ENCODE data around the gene GTF3C6. TPM values are rescaled to one million over a fixed set of nuclear protein-coding genes. Genes with fewer than 3 reads are reported as not detected.

The GTF3C6 gene
- total RNA-seq = 100 to 1,000 TPM in 1 of 2 donors, 10 to 100 TPM in 1; 98.5 to 109 TPM

GRCh38 chr6:110958329-110959192 lies at the start of gene GTF3C6:
GTF3C6 (plus strand) TSS chr6:110958706; CDS start chr6:110958770, 64 bp downstream.
- Mint-ChIP-seq H3K27me3 (no peaks in the 10 kb centered on the region), H3K4me3 (peak within 1 kb of the TSS; percentile 88), H3K36me3 (peaks cover 5% of the 10 kb centered on the region), H3K27ac (peak within 1 kb of the TSS; percentile 87 to 96), H3K9me3 (no peaks in the 10 kb centered on the region), H3K4me1 (ENCODE audit: low read depth in 2 of 2) (peaks cover 13 to 14% of the 10 kb centered on the region in 2 donors)
- ATAC-seq = peak; percentile 98 to 99
- peak; percentile 93 for DNase-seq (ENCODE audit: low spot score)

- H3K27me3 Mint-ChIP-seq = peaks cover 0 to 2% of the 10 kb centered on the region in 2 donors
- peak overlapping the region; percentile 49 for H3K4me3 Mint-ChIP-seq
- ATAC-seq (no peak), DNase-seq (ENCODE audit: low spot score) (no peak)
- H3K9me3 Mint-ChIP-seq = no peaks in the 10 kb centered on the region
- H3K27ac Mint-ChIP-seq = no peak overlapping the region
- H3K4me1 Mint-ChIP-seq (ENCODE audit: low read depth in 2 of 2) = peaks cover 8 to 14% of the 10 kb centered on the region in 2 donors
- H3K36me3 Mint-ChIP-seq = no peaks in the 10 kb centered on the region
Measured at GRCh38 chr6:110930781-110931180, 27.7 kb upstream of the GTF3C6 start.

GRCh38 chr6:110933912-110934311 lies 24.6 kb upstream of the GTF3C6 start:
- Mint-ChIP-seq H3K27me3 (no peaks in the 10 kb centered on the region), H3K9me3 (no peaks in the 10 kb centered on the region), H3K4me3 (no peak overlapping the region), H3K36me3 (no peaks in the 10 kb centered on the region), H3K27ac (no peak overlapping the region), H3K4me1 (ENCODE audit: low read depth in 2 of 2) (peaks cover 8 to 14% of the 10 kb centered on the region in 2 donors)
- ATAC-seq (no peak), DNase-seq (ENCODE audit: low spot score) (no peak)

GRCh38 chr6:110934381-110934898 lies 24.1 kb upstream of the GTF3C6 start:
- Mint-ChIP-seq H3K4me3 (no peak overlapping the region), H3K27ac (no peak overlapping the region), H3K9me3 (no peaks in the 10 kb centered on the region), H3K27me3 (no peaks in the 10 kb centered on the region), H3K36me3 (no peaks in the 10 kb centered on the region), H3K4me1 (ENCODE audit: low read depth in 2 of 2) (peaks cover 12 to 18% of the 10 kb centered on the region in 2 donors)
- DNase-seq (ENCODE audit: low spot score) (no peak), ATAC-seq (no peak)

GRCh38 chr6:110935171-110935570 lies 23.3 kb upstream of the GTF3C6 start:
- H3K4me1 Mint-ChIP-seq (ENCODE audit: low read depth in 2 of 2) = peaks cover 10 to 14% of the 10 kb centered on the region in 2 donors
- no peaks in the 10 kb centered on the region for H3K36me3 Mint-ChIP-seq
- no peak for ATAC-seq
- no peak overlapping the region for H3K4me3 Mint-ChIP-seq
- H3K27ac Mint-ChIP-seq = no peak overlapping the region
- no peaks in the 10 kb centered on the region for H3K9me3 Mint-ChIP-seq
- DNase-seq (ENCODE audit: low spot score) = no peak
- H3K27me3 Mint-ChIP-seq = no peaks in the 10 kb centered on the region

GRCh38 chr6:110938171-110938570 lies 20.3 kb upstream of the GTF3C6 start:
- no peak overlapping the region for H3K4me3 Mint-ChIP-seq
- H3K9me3 Mint-ChIP-seq = no peaks in the 10 kb centered on the region
- peaks cover 4 to 6% of the 10 kb centered on the region in 2 donors for H3K4me1 Mint-ChIP-seq (ENCODE audit: low read depth in 2 of 2)
- no peak for DNase-seq (ENCODE audit: low spot score)
- no peaks in the 10 kb centered on the region for H3K36me3 Mint-ChIP-seq
- ATAC-seq = no peak
- H3K27me3 Mint-ChIP-seq = no peaks in the 10 kb centered on the region
- no peak overlapping the region for H3K27ac Mint-ChIP-seq

- Mint-ChIP-seq H3K27ac (peak overlapping the region in 1 of 2 donors; percentile 6), H3K4me3 (peak overlapping the region; percentile 4), H3K27me3 (no peaks in the 10 kb centered on the region), H3K9me3 (no peaks in the 10 kb centered on the region), H3K4me1 (ENCODE audit: low read depth in 2 of 2) (peaks cover 8 to 11% of the 10 kb centered on the region in 2 donors), H3K36me3 (no peaks in the 10 kb centered on the region)
- ATAC-seq (no peak), DNase-seq (ENCODE audit: low spot score) (no peak)
Measured at GRCh38 chr6:110939429-110940200, 18.9 kb upstream of the GTF3C6 start.

- DNase-seq (ENCODE audit: low spot score) (peak; percentile 67), ATAC-seq (peak; percentile 99)
- H3K9me3 Mint-ChIP-seq = no peaks in the 10 kb centered on the region
- H3K4me1 Mint-ChIP-seq (ENCODE audit: low read depth in 2 of 2) = peaks cover 7 to 8% of the 10 kb centered on the region in 2 donors
- no peaks in the 10 kb centered on the region for H3K36me3 Mint-ChIP-seq
- H3K27me3 Mint-ChIP-seq = no peaks in the 10 kb centered on the region
- H3K27ac Mint-ChIP-seq = peak overlapping the region; percentile 56 to 69
- H3K4me3 Mint-ChIP-seq = peak overlapping the region; percentile 44
Measured at GRCh38 chr6:110944681-110945151, 13.8 kb upstream of the GTF3C6 start.

- no peak overlapping the region for H3K27ac Mint-ChIP-seq
- H3K36me3 Mint-ChIP-seq = no peaks in the 10 kb centered on the region
- no peak overlapping the region for H3K4me3 Mint-ChIP-seq
- no peaks in the 10 kb centered on the region for H3K9me3 Mint-ChIP-seq
- ATAC-seq (no peak), DNase-seq (ENCODE audit: low spot score) (no peak)
- no peaks in the 10 kb centered on the region for H3K27me3 Mint-ChIP-seq
- H3K4me1 Mint-ChIP-seq (ENCODE audit: low read depth in 2 of 2) = peaks cover 7 to 8% of the 10 kb centered on the region in 2 donors
Measured at GRCh38 chr6:110946498-110946897, 12.0 kb upstream of the GTF3C6 start.

GRCh38 chr6:110949679-110950285 lies 8.7 kb upstream of the GTF3C6 start:
- DNase-seq (ENCODE audit: low spot score) (no peak), ATAC-seq (no peak)
- Mint-ChIP-seq H3K4me3 (no peak overlapping the region), H3K4me1 (ENCODE audit: low read depth in 2 of 2) (peaks cover 1 to 2% of the 10 kb centered on the region in 2 donors), H3K9me3 (no peaks in the 10 kb centered on the region), H3K27ac (no peak overlapping the region), H3K27me3 (peaks cover 0 to 5% of the 10 kb centered on the region in 2 donors), H3K36me3 (no peaks in the 10 kb centered on the region)

GRCh38 chr6:110950440-110950839 lies 8.1 kb upstream of the GTF3C6 start:
- no peak overlapping the region for H3K4me3 Mint-ChIP-seq
- H3K4me1 Mint-ChIP-seq (ENCODE audit: low read depth in 2 of 2) = no peaks in the 10 kb centered on the region

GRCh38 chr6:110951008-110951407 lies 7.5 kb upstream of the GTF3C6 start:
- Mint-ChIP-seq H3K27ac (no peak overlapping the region), H3K4me1 (ENCODE audit: low read depth in 2 of 2) (no peaks in the 10 kb centered on the region), H3K4me3 (no peak overlapping the region), H3K9me3 (no peaks in the 10 kb centered on the region), H3K36me3 (no peaks in the 10 kb centered on the region), H3K27me3 (peaks cover 0 to 5% of the 10 kb centered on the region in 2 donors)
- ATAC-seq (no peak), DNase-seq (ENCODE audit: low spot score) (no peak)

More at GRCh38 chr6:110950440-110950839, 8.1 kb upstream of the GTF3C6 start:
- H3K36me3 Mint-ChIP-seq = no peaks in the 10 kb centered on the region
- H3K27ac Mint-ChIP-seq = no peak overlapping the region
- H3K9me3 Mint-ChIP-seq = no peaks in the 10 kb centered on the region
- peaks cover 0 to 5% of the 10 kb centered on the region in 2 donors for H3K27me3 Mint-ChIP-seq
- no peak for DNase-seq (ENCODE audit: low spot score)
- ATAC-seq = no peak

Measured in natural killer cell treated with Interleukin-12 subunit alpha and Interleukin-12 subunit beta and Interleukin-15 and Interleukin-18, amount 100 ng/mL, for 72 hours (primary cell).